HG03139 (cell line): Measurements from ENCODE around the gene UBE4A.

Source experiments
- ATAC-seq: cut with Tn5 transposase; IDR thresholded peaks from one replicate; pipeline ENCODE4 v1.9.1; 2021; ENCODE audit not compliant: unreplicated experiment

Gene UBE4A

DNA sequence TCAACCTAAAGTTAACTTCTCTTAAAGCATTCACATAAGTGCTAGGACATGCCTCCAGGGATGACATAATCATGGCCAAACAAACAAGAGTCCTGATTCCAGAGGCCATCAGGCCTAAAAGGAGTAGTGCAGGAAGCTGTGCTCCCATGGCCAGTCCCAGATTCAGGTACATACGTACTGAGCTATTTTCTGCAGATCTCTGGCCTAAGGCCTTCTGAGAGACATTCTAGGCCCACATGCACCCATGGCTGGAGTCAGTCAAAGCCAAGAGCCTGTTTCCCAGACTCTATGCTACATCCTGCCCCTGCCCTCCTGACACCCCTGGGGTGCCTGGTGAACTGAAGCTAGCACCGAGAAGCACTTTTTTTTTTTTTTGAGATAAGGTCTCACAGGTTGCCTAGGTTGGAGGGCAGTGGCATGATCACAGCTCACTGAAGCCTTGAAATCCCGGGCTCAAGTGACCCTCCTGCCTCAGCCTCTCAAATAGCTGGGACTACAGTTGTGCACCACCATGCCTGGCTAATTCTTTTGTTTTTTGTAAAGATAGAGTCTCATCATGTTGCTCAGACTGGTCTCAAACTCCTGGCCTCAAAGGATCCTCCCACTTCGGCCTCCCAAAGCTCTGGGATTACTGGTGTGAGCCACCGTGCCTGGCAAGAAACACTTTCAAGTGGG, 17.4 kb upstream of the UBE4A start:
- ATAC-seq, result no peak

DNA sequence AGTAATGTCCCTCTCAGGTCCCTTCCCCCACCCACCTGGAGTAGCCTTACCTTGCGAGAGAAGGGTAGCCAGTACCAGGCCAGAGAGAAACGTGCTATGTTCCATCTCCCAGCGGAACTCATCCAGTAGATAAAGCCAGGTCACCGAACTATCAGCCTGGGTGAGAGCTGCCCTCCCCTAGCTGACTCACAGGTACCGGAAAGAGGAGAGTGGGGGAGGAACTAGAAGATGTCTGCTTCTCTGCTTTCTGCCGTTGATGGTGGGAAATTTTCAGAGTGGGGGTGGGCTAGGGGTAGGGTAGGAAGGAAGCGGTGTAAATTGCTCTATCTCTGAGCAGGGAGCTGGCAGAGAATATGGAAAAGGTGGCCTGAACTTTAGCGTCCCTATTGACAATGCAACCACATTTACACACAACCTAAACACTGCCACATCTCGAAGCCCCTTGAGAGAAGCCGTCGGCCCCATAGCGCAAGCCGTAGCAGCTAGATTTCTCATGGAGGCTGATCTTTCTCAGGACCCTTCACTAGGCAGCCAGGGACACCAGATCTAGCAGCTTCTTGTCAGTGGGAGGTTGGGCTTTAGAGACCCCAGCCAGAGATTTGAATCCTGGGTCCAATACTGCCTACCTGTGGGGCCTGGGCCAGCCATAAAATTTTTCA, 16.8 kb upstream of the UBE4A start, which contains the start of gene CD3D:
TSS of gene CD3D (minus strand) at position 203 of the 659 bp plus-strand sequence. CDS start at position 105, 98 bp downstream.
- no peak for ATAC-seq

DNA sequence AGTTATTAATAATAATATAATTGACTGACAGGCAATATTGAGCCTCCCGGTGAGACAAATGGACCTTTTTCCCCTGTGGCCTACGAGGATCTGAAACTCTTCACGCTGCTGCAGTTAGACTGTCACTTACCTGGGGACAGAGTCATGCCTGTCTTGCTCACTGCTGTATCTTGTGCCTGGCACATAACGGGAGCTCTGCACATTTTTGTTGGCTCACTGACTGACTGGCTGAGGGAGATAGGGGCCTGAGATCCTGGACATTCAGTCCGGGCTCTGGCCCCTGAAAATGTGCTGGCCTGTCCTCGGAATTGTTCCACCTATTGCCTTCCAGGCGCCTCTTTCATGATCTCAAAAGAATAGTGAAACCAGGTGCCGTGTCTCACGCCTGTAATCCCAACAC, 16.2 kb upstream of the UBE4A start:
- no peak for ATAC-seq

DNA sequence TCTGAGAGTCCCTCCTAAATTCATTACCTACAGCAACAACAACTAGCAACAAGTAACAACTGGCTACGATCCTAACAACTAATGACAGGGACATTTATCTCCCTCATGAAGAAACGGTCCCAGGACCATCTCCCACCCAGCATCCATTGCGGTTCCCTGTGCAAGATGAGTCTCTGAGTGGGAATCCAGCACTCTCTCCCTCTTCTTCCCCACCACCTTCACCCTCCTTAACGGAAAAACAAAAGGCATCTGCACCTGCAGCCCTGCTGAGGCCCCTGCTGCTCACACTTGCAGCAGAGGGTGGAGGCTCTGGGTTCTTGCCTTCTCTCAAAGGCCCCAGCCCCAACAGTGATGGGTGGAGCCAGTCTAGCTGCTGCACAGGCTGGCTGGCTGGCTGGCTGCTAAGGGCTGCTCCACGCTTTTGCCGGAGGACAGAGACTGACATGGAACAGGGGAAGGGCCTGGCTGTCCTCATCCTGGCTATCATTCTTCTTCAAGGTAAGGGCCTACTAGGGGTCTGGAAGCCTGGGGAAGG, 15.4 kb upstream of the UBE4A start, which contains the start of gene CD3G:
TSS of gene CD3G (plus strand) at position 364 of the 535 bp plus-strand sequence. CDS start at position 444, 80 bp downstream.
- no peak for ATAC-seq

DNA sequence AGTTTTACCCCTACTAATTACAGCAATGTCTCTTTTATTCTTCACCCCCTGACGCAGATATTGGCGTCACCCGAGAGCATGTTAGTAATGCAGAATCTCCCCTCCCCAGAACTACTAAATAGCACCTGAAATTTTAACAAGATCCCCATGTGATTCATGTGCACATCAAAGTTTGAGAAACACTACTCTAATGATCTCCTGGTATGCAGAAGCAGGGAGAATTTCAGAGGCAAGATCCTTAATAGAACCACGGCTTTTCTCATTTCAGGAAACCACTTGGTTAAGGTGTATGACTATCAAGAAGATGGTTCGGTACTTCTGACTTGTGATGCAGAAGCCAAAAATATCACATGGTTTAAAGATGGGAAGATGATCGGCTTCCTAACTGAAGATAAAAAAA, 9.9 kb upstream of the UBE4A start:
- no peak for ATAC-seq

DNA sequence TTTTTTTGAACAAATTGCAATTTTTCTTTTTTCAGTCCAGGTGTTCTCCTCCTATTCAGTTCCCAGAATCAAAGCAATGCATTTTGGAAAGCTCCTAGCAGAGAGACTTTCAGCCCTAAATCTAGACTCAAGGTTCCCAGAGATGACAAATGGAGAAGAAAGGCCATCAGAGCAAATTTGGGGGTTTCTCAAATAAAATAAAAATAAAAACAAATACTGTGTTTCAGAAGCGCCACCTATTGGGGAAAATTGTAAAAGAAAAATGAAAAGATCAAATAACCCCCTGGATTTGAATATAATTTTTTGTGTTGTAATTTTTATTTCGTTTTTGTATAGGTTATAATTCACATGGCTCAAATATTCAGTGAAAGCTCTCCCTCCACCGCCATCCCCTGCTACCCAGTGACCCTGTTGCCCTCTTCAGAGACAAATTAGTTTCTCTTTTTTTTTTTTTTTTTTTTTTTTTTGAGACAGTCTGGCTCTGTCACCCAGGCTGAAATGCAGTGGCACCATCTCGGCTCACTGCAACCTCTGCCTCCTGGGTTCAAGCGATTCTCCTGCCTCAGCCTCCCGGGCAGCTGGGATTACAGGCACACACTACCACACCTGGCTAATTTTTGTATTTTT, 6.2 kb upstream of the UBE4A start:
- no peak for ATAC-seq

DNA sequence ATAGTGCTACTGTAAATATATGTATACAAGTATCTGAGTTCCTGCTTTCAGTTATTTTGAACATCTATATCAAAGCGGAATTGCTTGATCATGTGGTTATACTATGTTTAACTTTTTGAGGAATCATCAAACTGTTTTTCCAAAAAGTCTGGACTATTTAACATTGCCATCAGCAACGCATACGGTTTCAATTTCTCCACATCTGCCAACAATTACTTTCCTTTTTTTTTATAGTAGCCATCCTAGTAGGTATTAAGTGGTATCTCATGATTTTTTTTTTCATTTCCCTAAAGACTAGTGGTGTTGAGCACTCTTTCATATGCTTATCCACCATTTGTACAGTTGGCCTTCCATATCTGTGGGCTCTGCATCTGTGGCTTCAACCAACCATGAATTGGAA, 1.3 kb upstream of the UBE4A start:
- no peak for ATAC-seq

DNA sequence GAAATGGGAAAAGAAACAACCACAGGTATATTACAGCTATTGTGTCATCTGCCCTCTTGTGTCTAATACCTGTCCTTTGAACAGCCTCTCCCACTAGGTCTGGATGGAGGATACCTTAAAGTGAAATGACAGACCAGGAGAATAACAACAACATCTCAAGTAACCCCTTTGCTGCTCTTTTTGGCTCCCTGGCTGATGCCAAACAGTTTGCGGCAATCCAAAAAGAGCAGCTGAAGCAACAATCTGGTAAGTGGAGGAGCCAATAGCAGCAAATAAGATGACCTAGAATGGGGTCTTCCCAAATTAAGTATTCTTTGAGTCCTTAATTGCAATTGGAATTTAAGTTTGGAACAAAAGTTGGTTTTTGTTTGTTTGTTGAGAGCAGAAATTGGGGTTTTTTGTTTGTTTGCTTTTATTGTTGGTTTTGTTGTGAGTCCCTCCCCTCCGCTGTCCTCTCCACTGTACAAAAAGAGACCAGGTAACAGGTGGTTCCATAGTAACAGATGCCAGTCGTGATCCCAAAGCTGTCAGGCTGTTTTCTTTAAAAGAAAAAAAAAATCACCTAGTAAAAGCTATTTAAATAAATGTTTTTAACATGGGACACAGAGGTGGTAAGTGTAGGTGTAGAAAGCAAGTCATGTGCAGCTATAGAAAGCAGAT, 5.7 kb downstream of the UBE4A start:
- ATAC-seq, result no peak

DNA sequence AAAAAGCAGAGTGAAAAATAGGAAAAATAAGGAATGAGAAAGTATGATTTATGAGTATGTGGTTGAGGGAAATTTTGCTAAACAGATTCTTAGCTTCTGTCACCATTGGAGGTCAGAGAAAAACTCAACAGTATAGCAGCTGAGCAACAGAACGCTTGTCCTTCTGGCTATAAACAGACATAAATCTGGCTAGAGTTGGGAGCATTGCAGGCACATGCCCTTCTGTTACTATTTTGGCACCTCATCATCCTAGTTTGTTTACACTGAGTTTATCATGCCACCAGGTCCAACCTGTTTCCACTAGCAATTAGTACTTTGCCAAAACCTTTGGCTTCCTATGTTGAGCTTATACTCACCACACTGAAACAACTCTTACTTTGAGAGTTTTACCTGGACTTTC, 6.9 kb downstream of the UBE4A start:
- no peak for ATAC-seq

DNA sequence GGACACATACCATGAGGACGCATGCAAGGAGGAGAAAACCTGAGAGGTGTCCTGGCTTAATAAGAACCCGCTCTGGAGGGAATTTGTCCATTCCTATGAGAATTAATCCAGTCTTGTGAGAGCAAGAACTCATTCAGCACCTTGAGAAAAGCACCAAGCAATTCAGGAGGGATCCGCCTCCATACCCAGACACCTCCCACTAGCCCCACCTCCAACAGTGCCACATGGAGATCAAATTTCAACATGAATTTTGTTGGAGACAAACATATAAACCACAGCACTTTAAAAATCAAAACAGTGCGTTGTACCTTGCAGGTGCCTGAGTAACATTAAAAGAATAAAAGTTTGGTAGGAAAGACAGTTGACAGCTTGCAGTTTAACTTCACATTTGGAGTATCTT, 11.4 kb downstream of the UBE4A start:
- ATAC-seq, result no peak

DNA sequence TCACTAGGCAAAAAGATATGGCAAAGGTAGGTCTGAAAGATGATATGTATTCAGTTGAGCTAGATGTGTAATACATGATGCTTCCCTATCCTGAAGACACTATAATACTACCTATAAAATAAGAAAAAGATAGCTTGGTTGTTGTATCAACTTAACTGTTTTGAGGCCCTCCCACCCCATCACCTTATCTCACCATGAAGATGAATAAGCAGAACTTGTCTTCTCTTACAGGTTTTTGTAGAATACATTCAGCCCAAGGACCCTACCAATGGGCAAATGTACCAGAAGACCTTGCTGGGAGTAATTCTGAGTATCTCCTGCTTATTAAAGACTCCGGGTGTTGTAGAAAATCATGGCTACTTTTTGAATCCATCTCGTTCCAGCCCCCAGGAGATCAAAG, 13.9 kb downstream of the UBE4A start:
- no peak for ATAC-seq

DNA sequence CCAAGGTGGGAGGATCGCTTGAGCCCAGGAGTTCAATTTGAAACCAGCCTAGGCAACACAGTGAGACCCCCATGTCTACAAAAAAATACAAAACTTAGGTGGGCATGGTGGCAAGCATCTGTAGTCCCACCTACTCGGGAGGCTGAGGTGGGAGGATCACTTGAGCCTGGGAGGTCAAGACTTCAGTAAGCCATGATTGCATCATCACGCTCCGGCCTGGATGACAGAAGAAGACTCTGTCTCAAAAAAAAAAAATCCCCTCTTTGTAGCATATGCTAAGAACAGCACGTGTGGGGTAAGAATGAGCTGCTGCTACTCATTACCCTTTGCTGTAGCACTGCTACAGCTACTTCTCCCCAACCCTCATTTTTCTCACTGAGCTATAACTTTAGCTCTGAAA, 14.5 kb downstream of the UBE4A start:
- no peak for ATAC-seq

DNA sequence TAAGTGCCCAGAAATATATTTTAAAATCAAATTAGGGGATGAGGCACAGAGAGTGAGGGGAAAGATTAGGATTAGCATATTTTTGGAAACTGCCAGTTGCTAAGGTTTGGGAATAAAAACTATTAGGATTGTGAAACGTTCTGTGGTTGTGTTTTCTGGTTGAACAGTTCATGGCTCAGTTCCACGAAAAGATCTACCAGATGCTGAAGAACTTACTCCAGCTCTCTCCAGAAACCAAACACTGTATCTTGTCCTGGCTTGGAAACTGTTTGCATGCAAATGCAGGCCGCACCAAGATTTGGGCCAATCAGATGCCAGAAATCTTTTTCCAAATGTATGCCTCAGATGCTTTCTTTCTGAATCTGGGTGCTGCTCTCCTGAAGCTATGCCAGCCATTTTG, 15.3 kb downstream of the UBE4A start:
- no peak for ATAC-seq

DNA sequence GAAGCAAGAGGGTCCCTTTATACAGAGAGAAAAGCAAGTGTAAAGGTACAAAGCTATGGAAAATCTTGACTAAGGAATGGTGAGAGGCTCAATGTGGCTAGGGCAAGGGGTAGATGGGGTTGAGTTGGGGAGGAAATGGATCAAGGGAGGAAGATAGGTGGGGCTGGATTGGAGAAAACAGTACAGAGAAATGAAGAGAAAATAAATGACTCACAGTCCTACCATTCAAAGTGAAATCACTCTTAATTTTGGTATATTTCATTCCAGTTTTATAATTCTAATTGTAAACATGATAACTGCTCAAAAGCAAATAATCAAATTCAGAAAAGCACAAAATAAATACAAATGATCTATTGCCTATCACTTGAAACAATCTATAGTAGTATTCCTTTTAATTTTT, 16.6 kb downstream of the UBE4A start:
- ATAC-seq, result no peak

DNA sequence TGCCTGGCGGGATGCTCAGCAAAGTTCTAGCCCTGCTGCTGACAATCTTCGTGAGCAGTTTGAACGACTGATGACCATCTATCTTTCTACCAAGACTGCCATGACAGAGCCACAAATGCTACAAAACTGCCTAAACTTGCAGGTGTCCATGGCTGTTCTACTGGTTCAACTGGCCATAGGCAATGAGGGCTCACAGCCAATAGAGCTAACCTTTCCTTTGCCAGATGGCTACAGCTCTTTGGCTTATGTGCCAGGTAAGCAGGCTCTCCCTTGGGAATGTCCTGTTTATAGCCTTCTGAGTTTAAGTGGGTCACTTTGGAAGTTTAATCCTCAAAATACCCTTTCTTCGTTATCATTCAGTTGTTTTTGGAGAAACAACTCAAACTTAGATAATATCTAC, 20.1 kb downstream of the UBE4A start:
- no peak for ATAC-seq

DNA sequence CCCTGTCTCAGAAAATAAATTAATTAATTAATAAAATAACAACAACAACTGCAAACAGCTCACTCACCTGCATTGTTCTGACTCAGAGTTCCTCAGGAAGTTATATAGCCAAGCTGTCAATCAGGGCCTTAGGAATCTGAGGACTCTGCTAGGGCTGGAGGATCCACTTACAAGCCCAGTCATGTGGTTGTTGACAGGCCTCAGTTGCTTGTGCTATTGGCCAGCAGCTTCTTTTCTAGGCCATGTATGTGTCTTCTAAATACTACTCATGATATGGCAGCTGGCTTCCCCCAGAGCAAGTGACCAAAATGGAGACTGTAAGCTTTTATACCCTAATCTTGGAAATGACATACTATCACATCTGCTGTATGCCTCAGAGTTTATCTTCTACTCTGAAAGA, 21.2 kb downstream of the UBE4A start:
- ATAC-seq, result no peak

DNA sequence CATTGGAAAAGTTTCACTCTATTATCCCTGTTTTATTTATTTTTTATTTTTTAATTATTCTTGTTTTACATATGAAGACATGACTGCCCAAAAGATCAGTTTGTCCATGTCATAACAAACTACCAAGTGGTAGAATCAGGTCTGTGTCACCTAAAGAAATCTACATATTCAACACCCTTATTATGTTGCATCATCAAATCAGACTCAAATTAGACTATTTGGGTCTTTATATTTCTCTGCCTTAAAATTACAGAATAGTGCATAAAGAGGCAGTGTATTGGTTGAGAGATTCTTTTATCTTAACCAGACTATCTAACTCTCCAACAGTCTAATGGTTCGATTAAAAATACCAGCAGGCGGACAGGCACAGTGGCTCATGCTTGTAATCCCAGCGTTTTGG, 23.6 kb downstream of the UBE4A start:
- ATAC-seq, result no peak

DNA sequence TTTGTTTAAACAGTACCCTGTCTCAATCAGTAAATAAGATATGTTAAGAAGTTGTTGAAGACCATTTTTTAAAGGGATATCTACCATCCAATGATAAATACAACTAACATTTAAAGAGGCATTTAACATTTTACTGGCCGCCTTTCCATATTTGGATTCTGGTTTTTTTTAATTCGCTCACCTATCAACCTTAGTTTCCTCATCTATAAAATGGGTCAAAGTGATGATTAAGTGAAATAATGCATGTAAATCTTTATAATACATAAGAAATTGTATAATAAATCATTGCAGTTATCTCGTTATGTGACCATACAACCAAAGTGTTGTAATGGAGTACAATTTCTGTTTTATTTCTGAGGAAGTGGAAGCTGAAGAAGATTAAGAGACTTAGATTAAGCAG, 24.3 kb downstream of the UBE4A start:
- ATAC-seq, result no peak

DNA sequence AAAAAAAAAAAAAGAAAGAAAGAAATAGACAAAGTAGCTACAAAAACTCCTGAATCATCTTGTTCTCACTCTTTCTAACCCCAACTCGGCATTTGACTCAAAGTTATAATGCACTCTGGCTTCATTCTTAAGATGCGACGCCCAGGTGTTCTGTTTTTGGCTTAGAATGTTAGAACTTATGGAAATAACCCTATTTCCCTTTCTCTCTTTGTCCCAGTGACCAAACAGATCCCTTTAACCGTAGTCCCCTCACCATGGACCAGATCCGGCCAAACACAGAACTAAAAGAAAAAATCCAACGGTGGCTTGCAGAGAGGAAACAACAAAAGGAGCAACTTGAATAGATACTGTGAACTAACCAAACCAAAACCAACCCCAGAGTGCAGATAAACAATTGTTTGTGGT, 36.7 kb downstream of the UBE4A start:
- ATAC-seq, result no peak

DNA sequence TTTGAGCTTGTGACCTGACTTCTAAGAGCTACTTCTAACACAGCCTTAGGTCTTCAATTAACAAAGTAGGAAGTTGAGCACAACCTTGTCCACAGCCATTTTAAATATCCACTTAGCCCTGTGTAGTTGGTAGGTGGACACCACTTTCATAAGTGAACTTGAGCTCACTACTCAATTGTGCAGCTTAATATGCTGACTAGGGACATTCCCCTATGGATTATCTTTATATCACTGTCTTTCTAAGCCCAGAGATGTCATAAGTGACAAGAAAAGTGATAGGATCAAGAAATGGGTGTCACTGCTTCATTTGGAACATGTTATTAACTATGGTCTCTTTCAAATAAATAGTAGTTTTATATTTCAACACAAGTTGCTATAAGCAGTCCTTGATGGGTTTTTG, 38.0 kb downstream of the UBE4A start:
- no peak for ATAC-seq

DNA sequence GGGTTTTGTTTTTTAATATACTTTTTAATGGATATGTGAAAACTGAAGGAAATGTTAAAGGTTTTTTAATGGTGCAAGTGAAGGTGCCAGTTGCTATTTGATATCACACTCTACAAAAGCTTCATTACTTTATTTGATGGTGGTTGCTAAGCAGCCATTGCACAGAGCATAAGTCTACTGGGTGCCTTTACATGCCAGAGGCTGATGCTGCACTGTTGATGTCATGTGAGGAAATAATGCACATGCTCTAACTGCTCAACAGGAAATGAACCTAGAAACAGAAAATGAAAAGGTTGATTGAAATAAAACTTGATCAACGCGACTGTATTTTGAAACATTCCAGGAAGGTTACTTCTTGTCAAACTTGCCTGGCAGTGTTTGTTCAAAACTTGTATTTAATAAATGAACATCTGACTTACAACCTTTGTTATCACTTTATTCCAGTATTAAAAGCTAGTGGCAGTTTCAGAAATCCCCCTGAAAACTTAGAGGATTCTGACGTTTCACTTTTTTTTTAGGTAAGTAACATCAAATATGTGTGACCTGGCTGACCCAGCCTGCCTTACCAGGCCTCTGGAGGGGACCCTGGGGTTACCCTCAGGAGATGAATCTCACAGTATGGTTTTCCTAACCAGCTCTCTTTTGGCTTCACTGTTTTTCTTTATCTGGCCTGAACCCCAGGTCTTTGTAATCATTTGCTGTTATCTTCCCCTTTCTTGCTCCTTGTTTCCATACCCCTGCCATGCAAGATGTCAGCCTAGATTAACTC, 39.6 kb downstream of the UBE4A start:
- ATAC-seq, result no peak
